Fibroblast of the conjunctiva (primary cell): ENCODE data around the gene EXOSC5.
"Not testable (repeated sequence)": the region's sequence is repeated elsewhere in the genome, so short reads cannot be mapped to it uniquely, and the experiment has no call there.

Experiments used
- DNase-seq: peaks from one replicate; pipeline ENCODE4 v3.0.0-alpha.2; 2010; ENCODE audit warnings: low read depth

Gene EXOSC5

DNA sequence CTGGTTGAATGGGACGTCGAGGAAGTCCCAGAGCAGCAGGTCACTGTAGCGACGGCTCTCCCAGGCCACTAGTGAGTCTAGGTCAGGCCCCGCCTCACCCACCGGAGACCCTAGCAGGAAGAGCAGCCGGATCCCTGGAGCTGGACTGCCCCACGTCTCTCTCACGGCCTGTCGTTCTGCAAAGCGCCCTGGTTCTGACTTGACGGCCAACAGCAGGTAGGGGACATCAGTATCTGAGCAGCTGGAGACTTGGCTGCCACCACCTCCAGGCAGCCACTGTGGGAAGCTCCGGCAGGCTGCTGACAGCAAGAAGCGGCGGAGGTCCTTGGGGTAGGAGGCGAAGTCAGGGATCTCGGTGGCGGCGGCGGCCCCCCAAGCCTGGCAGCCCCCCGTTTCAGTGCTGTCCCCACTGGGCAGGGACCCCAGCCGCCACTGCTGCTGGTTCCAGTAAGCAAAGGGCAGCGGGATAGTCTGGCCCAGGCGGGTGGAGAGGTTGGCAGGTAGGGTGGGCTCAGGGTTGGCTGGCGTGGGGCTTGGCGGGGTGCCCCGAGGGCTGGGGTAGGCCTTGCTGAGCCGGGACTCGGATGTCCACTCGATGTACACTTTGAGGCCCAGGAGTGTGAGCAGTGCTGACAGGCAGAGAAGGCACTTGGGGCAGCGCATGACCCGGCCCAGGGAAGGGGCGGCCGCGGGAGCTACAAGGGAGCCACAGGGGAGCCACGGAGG is 29.1 kb upstream of the EXOSC5 start:
- DNase-seq, result no peak

DNA sequence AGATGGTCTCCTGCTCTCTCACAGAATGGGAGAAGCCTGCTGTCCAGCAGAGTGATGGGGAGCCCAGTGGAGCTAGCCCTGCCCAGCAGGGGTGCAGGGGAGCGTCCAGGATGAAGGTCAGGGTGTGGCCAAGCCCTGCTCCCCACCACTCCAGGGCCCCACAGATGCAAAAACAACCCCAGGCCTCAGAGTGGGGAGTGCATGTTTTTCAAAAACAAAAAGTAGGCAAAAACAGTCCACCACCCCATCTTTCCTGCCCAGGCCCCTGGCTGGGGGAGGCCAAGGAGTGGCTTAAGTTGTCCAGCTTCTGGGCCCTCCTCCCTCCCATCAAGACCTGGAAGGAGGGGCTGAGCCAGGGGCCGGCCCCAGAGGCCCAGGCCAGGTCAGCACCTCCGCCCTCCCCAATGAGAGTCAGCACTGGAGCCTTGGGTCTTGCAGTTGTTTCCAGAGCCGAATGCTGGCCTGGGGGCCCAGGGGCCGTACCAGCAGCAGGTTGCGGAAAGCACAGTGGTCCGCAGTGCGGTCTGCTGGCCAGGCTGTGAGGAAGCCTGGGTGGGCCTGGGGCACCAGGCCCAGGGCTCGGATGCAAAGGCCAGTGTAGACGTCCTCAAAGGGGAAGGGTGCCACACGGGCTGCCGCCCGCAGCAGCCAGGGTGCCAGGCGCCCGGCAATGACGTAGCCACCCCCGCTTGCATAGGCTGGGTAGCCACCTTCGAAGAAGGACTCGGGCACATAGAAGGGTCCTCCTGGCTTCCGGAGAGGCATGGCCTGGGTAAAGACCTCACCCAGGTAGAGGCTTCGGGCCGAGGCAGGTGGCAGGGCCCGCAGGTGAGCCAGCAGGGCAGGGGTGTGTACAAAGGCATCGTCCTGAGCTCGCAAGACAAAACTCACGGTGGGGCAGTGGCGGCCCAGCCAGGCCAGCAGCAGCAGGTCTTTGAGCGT is 28.3 kb upstream of the EXOSC5 start:
- DNase-seq, result no peak

- no peak for DNase-seq
Measured at GRCh38 chr19:41424335-41425173, 27.4 kb upstream of the EXOSC5 start.

GRCh38 chr19:41422955-41423354 is 25.8 kb upstream of the EXOSC5 start:
- DNase-seq, result no peak

GRCh38 chr19:41422456-41422855 is 25.3 kb upstream of the EXOSC5 start:
- DNase-seq, result no peak

DNA sequence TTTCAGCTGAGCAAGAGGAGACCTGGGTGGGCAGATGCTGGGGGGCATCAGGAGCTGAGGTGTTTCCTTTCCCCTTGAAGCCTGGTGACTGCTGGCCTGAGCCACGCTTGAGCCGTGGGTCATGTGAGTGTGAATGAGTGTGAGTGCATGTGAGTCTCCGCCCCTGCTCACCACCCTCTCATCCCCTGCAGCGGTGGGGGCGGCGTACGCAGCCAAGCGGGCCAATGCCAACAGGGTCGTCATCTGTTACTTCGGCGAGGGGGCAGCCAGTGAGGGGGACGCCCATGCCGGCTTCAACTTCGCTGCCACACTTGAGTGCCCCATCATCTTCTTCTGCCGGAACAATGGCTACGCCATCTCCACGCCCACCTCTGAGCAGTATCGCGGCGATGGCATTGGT is 24.8 kb upstream of the EXOSC5 start:
- no peak for DNase-seq

GRCh38 chr19:41421314-41421713 is 24.2 kb upstream of the EXOSC5 start:
- DNase-seq, result no peak

DNA sequence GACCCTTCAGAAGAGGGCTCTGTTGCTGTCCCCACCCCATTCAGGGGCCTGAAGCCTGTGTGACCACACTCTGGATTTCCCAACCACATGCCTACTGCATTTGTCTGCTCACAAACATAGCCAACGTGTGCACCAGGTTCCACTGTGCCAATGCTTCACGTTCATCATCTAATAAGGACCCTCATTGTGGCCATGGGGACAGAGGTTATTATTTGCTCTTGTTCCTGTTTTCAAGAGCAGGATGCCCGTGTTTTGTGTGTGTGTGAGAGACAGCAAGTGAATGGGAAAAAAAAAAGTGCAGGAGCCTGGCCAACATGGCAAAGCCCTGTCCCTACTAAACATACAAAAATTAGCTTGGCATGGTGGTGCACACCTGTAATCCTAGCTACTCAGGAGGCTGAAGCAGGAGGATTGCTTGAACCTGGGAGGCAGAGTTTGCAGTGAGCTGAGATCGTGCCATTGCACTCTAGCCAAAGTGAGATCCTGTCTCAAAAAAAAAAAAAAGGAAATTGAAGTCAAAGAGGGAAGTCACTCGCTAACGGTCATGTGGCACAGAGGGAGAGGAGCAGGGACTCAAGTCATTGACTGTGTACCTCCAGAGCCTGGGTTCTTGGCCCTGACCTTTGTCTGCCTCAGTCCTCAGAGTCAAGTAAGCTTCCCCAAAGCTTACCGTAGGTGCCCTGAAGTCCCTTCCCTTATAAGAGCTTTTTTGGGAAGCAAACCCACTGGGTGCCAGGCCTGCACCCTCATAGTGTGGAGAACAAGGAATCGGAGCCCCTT is 23.1 kb upstream of the EXOSC5 start:
- DNase-seq, result no peak

GRCh38 chr19:41416194-41416674 is 19.1 kb upstream of the EXOSC5 start:
- no peak for DNase-seq

DNA sequence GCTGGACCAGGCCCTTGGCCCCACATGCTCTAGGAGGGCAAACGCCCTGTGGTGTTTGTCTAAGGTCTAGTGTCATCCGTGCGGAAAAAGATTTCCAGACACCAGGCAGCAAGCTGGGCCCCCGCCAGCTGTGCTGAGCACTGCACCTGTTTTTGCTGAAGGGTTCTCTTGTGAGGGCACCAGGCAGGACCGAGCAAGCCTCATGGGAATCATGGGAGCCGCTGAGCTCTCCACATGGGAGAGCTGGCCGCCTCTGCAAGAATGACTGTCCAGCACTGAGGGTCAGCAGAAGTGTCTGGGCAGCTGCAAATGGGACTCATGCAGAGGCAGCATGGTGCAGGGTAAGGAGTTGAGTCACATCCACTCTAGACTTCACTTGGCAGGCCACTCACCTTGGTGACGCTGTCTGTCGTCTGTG is 18.0 kb upstream of the EXOSC5 start:
- no peak for DNase-seq

- no peak for DNase-seq
Measured at GRCh38 chr19:41414461-41414860, 17.3 kb upstream of the EXOSC5 start.

DNA sequence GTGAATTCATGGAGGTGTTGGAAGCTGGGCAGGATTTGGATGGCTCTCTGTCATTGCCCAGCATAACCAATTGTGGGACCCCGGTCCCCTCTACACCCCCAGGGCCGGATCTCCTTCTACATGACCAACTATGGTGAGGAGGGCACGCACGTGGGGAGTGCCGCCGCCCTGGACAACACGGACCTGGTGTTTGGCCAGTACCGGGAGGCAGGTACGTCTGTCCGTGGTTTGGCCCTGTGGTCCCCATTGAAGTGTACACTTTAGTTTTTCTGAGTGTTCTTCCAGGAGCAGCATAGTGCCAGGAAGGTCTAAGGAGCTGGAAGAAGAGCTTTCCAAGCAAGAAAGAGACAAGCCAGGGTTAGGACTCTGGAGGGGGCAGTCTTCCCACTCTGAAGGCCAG is 16.8 kb upstream of the EXOSC5 start:
- DNase-seq, result no peak

- DNase-seq, result no peak
Measured at GRCh38 chr19:41412953-41413352, 15.8 kb upstream of the EXOSC5 start.

GRCh38 chr19:41411968-41412265 is 14.8 kb upstream of the EXOSC5 start:
- DNase-seq, result no peak

DNA sequence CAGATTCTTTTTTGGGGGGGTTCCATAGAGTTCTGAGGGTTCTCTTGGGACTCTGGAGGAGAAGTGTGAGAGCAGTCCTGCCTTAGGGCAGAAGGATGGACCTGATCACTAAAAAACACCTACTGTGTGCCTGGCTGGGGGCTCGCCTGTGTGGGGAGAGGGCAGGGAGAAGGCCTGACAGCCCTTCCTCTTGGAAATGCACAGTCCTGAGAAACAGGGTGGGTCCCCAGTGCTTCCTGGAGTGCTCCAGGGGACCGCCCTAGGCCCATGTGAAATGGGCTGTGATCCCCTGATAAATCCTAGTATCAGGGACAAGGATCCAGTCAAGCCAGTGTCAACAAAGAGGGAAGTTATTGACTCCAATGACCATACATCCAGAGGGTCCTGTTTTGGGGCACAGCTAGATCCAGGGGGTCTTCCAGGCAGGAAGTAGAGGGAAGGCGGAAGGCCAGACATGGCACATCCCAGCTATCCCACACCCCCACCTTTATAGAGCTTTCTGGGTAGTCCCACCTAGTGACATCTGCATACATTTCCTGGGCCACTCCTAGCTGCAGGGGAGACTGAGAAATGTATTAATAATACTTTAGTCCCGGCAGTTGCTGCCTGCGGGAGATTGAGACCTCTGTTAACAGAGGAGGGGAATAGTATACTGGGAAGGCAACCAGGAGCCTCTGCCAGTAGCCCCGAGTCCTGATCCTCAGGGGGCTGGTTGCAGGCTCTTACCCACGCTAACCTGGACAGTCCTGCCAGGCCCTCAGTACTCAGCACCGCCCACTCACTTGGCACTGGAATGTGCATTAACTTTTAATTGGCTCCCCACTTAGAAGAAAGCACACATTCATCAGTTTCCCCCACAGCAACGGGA is 14.2 kb upstream of the EXOSC5 start:
- DNase-seq, result no peak

DNA sequence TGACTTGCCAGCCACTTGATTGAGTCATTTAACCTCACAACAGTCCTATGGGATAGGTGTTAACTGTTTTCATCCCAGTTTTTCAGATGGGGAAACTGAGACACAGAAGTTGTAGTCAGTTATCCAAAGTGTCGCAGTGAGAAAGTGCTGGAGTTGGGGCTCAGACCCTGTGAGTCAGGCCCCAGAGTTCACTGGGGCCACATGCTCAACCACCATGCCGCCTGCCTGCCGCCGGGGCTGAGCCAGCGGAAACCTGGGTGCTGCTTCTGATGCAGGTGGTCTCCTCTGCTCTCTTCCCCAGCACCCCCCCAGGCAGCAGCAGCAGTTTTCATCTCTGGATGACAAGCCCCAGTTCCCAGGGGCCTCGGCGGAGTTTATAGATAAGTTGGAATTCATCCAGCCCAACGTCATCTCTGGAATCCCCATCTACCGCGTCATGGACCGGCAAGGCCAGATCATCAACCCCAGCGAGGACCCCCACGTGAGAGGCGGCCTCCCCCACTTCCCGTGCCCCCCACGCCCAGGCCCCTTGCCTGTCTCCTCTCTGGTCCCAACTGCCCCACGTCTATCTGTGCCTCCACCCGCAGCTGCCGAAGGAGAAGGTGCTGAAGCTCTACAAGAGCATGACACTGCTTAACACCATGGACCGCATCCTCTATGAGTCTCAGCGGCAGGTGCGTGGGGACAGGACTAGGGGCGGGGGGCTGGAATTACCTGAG is 13.3 kb upstream of the EXOSC5 start:
- DNase-seq, result no peak

GRCh38 chr19:41409288-41409687 is 12.1 kb upstream of the EXOSC5 start:
- DNase-seq, result no peak

DNA sequence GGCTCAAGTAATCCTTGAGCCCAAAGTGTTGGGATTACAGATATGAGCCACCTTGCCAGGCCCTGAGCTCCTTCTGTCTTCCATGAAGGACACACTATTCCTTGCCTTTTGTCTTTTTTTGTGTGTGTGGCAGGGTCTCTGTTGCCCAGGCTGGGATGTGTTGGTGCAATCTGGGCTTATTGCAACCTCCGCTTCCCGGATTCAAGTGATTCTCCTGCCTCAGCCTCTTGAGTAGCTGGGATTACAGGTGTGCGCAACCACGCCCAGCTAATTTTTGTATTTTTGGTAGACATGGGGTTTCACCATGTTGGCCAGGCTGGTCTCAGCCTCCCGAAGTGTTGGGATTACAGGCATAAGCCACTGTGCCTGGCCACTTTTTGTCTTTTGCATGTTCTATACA is 11.7 kb upstream of the EXOSC5 start:
- not testable (repeated sequence) for DNase-seq

GRCh38 chr19:41408256-41408655 is 11.1 kb upstream of the EXOSC5 start:
- DNase-seq, result no peak

DNA sequence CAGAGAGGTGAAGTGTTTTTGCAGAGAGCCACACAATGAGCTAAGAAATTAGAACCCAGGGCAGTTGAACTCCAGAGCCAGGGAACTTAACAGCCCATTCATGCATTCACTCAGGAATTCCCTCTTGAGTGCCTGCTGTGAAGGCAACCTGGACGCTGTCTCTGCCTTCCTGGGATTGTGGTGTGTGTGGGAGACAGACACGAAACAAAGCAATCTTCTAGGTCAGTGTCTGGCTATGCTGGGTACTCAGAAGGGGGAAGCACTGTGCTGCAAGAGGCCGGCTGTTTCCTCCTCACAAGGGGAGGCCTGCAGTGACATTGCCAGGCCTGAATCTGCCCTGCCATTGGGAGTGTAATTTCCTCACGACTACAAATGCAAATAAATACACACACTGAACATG is 10.1 kb upstream of the EXOSC5 start:
- DNase-seq, result no peak
